IPS DF 19.7 (cell line): ENCODE results near the gene PRRC1.

Experiments
- DNase-seq: peaks from one replicate; pipeline ENCODE4 v3.0.0-alpha.2; 2013; ENCODE audit warnings: low read depth, low spot score

PRRC1 gene

DNA sequence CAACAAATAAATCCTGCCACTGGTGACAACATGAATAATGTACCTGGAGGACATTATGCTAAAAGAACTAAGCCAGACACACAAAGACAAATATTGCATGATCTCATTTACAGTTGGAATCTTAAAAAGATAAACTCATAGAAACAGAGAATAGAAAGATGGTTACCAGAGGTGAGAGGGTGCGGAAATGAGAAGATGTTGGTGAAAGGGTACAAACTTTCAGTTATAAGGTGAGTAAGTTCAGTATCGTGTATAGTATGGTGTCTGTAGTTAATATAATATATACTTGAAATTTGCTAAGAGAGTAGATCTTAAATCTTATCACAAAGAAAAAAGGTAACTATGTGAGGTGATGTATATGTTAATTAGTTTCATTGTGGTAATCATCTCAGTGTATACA is 63.3 kb downstream of the PRRC1 start:
- DNase-seq: no peak

DNA sequence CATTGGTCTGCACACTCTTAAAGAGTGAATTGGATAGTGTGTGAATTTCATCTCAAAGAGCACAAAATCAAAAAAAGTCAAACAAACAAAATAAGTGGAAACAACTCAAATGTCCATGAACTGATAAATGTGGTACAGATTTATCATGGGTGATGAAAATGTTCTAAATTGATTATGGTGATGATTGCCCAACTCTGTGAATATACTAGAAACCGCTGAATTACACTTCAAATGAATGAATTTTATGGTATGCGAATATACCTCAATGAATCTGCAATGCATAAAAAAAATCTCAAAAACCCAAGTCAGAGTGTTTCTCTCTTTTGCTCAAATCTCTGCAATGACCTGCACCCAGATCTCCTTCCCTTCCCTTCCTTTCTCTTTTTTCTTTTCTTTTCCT is 64.0 kb downstream of the PRRC1 start:
- no peak for DNase-seq

DNA sequence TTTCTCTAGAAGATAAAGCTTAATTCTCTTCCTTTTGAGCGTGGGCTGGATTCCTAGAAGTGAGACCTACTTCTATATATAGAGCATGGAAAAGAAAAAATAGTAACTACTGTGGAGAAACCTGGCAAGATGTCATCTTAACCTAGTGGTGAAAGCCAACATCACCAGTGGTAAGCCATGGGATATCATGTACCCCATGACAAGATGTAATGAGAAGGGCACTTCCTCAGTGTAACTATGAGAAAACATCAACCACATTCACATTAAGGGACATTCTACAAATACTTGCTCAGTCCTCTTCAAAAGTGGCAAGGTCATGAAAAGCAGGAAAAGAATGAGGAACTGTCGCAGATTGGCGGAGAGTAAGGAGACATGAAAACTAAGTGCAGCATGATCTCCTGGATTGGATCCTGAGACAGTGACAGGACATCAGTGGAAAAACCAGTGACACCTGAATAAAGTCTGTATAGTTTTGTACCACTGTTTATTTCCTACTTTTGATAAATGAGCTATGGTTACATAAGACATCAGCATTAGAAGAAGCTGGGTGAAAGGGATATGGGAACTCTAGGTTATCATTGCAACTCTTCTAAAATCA is 65.4 kb downstream of the PRRC1 start:
- no peak for DNase-seq

DNA sequence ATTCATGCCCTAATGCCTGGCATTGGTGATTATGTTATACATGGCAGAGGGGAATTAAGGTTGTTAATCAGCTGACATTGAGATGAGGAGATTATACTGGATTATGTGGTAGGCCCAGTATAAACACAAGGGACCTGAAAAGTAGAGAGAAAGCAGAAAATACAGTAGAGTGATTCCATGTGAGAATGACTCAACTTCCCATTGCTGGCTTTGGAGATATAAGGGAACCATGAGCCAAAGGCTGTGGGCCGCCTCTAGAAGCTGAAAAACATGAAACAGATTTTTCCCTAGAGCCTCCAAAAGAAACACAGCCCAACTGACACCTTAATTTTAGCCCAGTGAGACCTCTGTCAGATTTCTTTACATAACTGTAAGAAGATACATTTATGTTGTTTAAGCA is 66.4 kb downstream of the PRRC1 start:
- DNase-seq: no peak

DNA sequence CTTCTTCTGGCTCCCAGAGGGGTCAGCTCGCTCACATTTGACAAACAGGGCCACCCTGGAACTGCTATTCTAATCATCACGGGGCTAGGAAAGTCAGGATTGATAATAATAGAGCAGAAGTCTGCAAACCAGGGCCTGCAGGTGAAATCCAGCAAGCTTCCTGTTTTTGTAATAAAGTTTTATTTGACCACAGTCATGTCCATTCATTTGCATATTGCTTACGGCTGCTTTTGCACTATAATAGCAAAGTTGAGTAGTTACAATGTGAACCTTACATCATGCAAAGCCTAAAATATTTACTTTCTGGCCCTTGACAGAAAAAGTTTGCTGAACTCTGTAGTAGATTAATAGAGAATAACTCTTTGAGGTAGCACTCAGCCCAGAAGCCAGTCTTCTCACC is 68.2 kb downstream of the PRRC1 start:
- DNase-seq: no peak

DNA sequence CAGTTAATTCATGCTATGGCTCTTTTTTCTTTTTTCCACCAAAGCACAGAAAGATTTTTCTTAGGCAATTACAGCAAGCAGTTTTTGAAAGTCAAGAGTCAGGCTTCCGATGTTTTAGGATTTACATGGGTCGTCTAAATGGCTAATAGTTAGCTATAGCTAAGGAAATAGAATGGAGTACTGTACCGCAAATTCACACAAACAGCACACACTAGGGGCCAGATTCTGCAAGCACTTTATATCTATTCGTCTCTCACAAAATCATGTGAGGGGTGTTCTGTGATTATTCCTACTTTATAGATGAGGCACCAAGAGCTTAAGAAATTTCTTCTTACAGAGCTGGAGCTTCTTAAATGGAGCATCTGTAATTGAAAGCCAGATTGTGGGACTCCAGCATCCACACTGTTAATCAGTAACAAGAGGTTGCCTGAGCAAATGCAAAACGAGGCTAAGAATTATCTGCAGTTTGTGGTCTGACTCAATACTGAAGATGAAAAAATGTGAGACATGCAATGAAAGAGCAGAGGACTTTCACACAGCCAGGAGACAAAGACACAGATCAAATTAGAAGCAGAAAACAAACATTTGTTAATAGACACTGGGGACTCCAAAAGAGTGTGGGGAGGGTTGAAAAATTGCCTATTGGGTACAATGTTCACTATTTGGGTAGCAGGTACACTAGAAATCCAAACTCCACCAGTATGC is 68.8 kb downstream of the PRRC1 start:
- no peak for DNase-seq

DNA sequence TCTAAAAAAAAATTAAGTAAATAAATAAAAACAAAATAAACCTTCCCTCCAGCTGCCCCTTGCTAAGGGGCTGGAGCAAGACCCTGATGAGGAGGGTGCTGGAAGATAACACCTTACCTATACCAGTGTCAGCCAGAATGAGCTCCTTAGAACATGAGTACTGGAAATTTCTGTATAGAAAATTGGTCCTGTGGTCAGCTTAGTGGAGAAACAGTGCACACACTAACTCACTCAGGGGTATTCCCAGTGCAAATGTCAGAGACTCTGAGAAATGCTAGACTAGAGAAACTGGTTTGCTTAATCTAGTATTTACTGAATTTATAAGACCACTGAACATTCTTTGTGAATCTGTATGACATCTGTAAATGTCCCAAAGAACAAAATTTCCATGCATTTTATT is 69.4 kb downstream of the PRRC1 start:
- no peak for DNase-seq

DNA sequence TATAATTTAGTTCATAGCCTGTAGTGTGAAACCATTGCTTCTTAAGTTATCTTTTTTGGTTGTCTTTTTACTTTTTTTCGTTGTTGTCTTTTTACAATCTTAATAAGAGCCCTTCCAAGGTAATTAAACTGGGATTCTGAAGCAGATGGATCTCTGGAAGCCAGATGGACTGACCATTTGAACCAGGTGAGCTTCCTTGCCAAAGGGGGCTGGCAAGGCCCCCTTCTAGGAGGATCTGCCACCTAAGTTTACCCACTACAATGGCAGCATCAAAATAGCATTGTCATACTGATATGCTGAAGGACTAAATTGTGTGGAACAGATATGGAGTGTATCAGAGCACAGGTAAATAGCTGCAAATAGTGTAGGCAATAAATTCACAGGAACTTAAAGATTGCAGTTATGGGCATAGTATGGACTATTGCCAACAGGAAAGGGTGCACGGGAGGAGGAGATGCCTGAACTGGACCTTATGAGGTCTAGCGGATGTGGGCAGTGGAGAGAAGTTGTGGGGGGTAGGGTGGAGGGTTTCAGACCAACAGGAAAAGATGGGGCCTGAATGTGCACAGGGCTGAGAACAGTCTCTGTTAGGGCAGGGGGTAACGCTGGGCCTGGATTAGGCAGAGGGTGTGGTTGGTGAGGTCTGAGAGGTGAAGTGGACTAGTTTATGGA is 69.9 kb downstream of the PRRC1 start:
- no peak for DNase-seq

DNA sequence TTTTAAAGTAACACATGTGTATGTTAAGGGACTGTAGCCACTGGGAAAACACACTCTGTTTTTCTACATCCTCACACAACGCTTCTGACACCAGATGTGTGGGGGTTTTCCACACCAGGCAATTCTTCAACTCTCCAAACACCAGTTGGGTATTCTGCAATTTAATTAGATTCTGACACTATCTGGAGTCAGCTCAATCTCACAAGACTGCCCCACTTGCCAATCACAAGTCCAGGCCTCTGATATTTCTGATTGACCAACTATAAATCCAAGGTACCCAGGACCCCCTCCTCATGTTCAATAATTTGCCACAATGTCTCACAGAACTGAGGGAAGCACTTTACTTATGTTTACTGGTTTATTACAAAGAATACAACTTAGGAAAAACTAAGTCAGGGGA is 70.9 kb downstream of the PRRC1 start:
- no peak for DNase-seq

DNA sequence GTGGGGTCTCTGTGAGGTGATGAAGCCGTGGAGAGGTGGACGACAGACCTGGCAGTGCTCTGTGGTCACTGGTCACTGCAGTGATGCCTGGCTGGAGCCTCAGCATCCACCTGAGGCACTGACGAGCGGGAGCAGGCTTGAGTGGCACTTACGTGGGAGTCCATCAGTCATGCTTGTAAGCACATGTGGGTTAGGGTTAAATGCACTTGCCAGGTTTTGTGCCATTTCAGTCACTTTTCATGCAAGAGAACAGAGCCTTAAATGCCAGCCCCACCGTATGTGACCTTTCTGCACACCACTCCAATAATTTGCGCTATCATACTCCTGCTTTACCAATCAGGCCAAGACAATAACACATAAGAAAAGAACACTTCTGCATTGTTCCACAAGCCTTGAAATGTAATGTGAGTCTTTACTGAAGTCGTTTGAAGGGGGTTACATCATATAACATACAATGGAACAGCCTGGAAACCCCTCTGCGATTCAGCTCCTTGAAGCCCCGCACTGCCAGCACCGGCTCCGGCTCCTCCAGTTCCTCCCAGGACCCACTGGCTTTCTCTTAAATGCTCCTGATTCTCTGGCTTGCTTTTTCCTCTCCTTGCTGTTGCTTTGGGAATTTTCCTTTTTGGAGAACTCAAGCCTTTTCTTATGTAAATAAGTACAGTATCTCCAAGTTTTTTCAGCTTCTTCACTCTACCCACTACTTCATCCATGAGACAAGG is 72.0 kb downstream of the PRRC1 start:
- DNase-seq: no peak

DNA sequence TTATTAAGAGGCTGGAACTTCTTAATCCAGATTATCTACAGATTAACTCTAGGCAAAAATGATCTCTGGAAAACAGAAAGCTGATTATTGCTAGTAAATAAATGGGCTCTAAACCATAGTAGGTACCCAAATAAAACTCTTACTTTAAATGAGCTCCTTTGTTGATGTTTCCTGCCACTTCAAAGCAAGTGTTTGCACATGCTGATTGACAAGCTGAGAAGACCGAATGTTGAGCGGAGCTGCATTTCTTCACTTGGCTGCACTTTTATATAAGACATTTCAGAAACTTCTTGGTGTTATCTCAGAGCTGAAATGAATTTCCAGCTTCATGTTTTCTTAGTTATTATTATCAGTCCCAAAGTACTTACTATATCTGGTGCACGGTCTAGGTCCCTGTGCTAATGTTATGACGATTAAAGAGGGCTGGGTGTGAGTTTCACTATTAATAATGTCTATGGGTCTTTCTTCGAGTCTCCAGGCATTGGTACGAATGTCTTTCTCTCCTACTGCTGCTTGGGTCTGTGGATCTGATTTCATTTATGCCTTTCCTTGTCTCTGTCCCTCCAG is 72.8 kb downstream of the PRRC1 start:
- no peak for DNase-seq

DNA sequence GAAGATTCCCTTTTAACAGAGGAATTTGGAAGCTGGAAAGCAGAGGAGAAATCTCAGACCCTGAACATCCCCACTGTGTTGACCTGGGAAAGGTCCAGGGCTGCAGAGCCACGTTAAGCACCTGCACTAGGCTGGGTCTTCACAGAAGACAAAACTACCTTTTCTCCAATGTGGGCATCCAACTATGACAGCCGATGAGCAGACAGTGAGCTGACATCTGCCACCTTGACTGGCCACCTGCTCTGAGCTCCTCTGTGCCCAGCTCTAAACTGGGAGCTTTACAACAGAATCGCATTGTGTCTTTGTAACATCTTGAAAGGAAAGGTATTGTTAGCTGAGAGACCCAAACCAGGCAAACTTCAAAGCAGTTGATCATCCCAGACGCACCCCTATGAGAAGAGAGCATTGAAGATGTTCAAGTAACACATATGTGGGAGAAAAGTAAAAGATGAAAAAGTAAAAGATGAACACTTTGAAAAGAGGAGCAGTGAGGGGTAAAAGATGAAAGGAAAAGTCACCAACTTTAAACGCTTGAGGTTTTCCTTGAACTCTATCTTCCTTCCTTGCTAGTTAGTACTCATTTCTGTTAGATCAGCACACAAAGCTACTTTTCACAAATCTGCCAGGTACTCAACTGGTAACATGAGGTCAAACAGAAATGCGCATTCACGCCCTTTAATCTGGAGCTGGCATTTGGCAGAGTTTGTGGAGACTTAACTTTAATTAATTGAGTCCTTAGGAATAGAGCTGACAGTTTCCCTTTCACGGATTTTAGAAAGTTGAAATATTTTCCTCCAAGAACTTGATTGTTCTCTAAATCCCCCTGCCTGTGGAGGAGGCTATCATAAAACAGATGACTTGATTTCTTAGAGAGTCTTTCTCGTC is 78.3 kb downstream of the PRRC1 start:
- DNase-seq: no peak

DNA sequence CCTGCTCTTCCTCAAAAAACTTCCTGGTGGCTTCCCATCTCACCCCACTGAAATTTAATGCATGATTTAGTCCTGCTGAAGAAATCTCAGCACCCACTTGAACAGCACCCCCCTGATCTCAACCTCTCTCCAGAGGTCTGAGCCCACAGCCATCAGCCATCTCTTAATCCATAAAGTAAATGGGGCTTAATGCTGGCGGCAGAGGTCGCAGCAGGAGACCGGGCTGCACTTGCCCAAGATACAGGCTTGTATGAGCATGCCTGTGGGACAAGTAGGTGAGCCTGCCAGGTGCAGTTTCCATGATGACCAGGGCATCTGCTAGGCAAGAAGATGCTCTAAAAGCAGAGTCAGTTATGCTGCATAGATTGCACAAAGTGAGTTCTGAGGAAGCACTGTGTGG is 79.1 kb downstream of the PRRC1 start:
- no peak for DNase-seq

DNA sequence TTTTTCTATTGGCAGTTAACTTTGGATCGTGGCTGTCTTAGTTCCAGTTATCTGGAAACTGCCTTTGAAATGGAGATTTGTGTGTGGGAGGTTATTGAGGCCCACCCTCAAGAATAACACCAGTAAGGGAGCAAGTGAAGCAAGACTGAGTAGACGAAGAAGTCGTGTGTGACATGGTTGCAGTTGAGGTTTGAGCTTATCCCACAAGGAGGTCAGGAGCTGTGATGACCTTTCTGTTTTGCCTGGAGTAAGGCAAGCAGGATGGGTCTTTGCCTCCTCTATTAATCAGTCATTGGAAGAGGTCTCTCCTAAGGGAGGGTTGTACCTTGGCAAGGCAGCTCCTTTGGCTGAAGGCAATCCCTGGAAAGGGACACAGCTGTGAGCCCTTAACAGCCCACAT is 81.9 kb downstream of the PRRC1 start:
- no peak for DNase-seq

DNA sequence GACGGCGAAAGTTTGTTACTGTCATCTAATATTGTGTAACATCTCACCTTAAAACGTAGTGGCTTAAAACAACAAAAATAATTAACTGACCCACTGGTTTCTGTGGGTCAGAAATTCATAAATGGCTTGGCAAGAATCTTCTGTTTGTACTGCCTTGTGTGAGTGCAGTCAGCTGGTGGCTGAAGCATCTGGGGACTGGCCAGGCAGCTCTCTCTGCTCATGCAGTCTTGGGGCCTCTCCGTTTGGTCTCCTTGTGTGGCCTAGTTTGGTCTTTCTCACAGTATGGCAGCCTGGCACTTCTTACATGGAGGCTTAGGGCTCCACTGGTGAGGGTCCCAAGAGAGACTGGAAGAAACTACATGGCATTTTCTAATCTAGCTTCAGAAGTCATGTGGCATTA is 82.4 kb downstream of the PRRC1 start:
- DNase-seq: no peak

DNA sequence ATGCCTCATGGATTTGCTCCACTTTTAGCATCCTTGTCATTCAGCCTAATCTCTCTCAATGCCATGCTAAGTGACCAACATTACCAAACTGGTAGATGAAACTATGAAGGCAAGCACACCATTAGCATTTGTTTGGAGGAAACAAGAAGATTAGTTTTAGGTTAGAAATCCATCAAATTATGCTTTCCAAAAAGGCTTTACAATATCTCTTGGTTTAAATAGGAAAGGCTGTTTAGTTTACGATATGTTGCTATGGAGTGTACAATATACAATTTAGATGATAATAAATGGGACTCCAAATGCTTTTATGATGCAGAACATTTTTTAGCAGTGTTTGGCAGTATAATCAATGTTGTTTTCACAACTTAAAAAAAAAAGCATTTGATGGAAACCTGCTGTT is 83.7 kb downstream of the PRRC1 start:
- DNase-seq: no peak

DNA sequence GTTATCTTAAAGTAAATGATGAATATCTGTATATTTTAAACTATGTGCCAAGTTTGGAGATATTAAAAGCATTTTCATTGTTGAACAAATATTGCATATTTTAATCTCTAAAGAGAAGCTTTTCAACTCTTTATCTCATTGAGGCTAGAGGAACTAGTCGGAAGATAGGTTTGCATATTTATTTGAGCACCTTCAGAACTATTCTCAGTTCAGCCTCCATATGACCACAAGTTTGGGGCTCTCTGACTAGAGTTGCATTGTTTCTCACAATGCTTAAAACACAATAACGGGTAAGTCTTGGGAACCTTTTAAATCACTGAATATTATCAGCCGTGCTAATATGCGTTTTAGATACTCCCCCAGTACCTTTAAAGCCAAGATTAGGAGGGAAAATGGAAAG is 84.2 kb downstream of the PRRC1 start:
- DNase-seq: no peak

DNA sequence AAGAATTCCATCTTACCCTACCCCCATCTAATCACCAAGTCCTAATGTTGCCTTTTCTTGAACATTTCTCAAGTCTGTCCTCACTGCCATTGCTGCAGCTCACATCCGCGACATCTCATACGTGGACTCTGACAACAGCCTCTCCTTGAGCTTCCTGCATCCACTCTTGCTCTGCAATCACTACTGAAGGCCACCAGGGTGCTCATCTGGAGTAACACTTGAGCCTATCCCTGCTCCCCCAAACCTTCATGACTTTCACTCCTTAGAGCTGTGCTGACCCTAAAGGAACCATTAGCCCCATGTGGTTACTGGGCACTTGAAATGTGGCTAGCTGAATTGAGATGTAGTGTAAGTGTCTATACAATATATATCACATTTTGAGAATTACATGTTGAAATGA is 85.0 kb downstream of the PRRC1 start:
- DNase-seq: no peak

DNA sequence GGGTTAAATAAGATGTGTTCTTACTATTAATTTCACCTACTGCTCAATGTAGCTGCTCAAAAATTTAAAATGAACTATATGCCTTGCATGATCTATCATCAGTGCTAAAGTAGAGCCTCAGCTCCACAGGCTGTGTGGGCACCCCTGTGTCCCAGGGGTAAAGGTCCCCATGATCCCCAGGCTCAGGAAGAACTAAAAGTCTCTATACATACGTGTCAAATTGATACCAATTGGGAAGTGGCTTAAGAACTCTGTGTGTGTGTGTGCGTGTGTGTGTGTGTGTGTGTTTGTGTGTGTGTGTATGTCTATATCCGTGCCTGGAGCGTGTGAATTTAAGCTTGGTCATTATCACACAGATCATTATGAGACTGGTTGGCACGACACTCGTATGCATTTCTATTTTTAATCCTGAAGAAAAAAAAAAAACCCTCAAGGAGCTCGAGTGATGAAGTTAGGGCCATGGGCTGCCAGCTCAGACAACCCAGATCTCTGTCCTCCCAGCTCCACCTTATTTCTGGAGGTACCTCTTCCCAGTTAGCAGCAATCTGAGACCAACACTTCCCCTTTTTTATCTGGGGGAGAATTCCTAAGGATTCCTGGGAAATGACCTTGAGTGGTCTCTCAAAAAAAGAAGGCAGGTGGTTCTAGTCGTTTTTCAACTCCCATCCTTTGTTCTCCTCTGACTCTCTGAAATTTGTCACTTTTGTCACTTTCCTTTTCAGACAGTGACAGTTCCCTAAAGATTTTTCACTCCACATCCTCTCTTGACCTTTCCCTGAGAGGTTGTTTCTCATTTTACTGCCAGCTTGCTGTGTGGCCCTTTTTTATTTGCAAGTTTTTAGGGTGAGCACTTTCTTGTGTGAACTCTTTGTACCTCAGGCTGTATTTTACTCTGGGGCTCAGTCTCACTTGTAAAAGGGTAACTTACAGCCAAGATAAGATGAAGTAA is 85.7 kb downstream of the PRRC1 start:
- no peak for DNase-seq
